ENCODE measurements around the gene HS3ST3A1. TPM values are rescaled to one million over a fixed set of nuclear protein-coding genes. Genes with fewer than 3 reads are reported as not detected.

Gene HS3ST3A1
- total RNA-seq, 1 experiment from 2014 or later = 3.4 TPM

DNA sequence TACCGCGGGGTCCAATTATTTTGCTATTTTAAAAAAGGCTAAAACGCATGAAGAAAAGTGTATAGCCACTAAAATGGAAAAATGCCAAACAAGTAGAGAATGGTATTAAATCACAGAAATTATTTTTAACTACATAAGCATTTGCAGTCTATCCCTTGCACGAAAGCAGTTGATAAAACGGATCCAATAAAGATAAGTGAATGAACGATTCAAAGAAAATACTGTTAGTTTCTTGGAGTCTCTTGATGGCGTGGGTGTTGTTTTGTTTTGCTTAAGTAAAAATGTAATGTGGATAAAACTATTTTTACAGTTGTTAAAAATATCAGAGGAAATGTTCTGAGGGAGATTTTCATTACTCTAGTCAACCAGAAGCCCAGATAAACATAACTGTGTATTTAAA lies 9.3 kb downstream of the HS3ST3A1 start:
- no peak overlapping the region for H3K56ac ChIP-seq (ENCODE audit: insufficient read length, low read depth, low read length)
- 100% methylated on average over 1 of the region's 7 CpGs for WGBS (ENCODE audit: extremely low coverage, insufficient read length, low lambda C conversion rate)
- H4K8ac ChIP-seq (replicated peaks; ENCODE audit: insufficient read length, low read depth, low read length) = no peak overlapping the region
- Mint-ChIP-seq H3K27ac (no peak overlapping the region), H3K4me1 (peaks cover 23 to 28% of the 10 kb centered on the region in 2 experiments), H3K36me3 (ENCODE audit: insufficient read depth in 1 of 3, low read depth in 3 of 3) (peaks cover 0 to 2% (median 1%) of the 10 kb centered on the region in 3 experiments; a peak in 3 of 7 replicates), H3K9me3 (no peaks in the 10 kb centered on the region; a peak in 1 of 5 replicates), H3K27me3 (ENCODE audit: low read depth) (no peaks in the 10 kb centered on the region), H3K4me3 (no peak overlapping the region)
- TF ChIP-seq, protein P1, sequence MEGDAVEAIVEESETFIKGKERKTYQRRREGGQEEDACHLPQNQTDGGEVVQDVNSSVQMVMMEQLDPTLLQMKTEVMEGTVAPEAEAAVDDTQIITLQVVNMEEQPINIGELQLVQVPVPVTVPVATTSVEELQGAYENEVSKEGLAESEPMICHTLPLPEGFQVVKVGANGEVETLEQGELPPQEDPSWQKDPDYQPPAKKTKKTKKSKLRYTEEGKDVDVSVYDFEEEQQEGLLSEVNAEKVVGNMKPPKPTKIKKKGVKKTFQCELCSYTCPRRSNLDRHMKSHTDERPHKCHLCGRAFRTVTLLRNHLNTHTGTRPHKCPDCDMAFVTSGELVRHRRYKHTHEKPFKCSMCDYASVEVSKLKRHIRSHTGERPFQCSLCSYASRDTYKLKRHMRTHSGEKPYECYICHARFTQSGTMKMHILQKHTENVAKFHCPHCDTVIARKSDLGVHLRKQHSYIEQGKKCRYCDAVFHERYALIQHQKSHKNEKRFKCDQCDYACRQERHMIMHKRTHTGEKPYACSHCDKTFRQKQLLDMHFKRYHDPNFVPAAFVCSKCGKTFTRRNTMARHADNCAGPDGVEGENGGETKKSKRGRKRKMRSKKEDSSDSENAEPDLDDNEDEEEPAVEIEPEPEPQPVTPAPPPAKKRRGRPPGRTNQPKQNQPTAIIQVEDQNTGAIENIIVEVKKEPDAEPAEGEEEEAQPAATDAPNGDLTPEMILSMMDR (conservative IDR thresholded peaks at IDR 0.05) = no peak
- H3K14ac ChIP-seq (ENCODE audit: insufficient read depth, low read length) = no peak overlapping the region
- no peak overlapping the region for H3K23ac ChIP-seq (ENCODE audit: insufficient read length, low read depth, low read length)
- no peak overlapping the region for H3K18ac ChIP-seq (ENCODE audit: insufficient read length, low read depth, low read length)
- no peak overlapping the region for H3T11ph ChIP-seq (ENCODE audit: low read length)
- H2AFZ ChIP-seq (ENCODE audit: low read length) = no peak overlapping the region
- DNase-seq = no peak
- no peak overlapping the region for H2BK12ac ChIP-seq (ENCODE audit: insufficient read length, low read depth, low read length)
- H4K5ac ChIP-seq (ENCODE audit: insufficient read length, low read depth, low read length) = no peak overlapping the region
- no peak overlapping the region for H3K4ac ChIP-seq (ENCODE audit: low read depth, low read length)
- H2AK5ac ChIP-seq (ENCODE audit: insufficient read length, low read length) = no peak overlapping the region
- no peaks in the 10 kb centered on the region for H3K23me2 ChIP-seq (ENCODE audit: insufficient read length, low read depth, low read length, poor library complexity, severe bottlenecking)
- H3K4me2 ChIP-seq (ENCODE audit: insufficient read depth, insufficient read length, low read length) = no peak overlapping the region
- no peak overlapping the region for H2BK5ac ChIP-seq (ENCODE audit: insufficient read length, low read length)
- H2BK20ac ChIP-seq (ENCODE audit: low read depth, low read length, poor library complexity, severe bottlenecking) = no peak overlapping the region
- no peak overlapping the region for H2BK120ac ChIP-seq (ENCODE audit: low read depth, low read length, poor library complexity, severe bottlenecking)
- H3K4me1 ChIP-seq (ENCODE audit: insufficient read depth, low read length) = no peaks in the 10 kb centered on the region
- no peaks in the 10 kb centered on the region for H3K27me3 ChIP-seq (ENCODE audit: insufficient read depth, low read length)
- H4K20me1 ChIP-seq (ENCODE audit: control insufficient read depth, insufficient read depth, insufficient read length) = no peaks in the 10 kb centered on the region
- no peaks in the 10 kb centered on the region for H3K9me3 ChIP-seq (ENCODE audit: control insufficient read depth, low read depth, low read length)
- no peaks in the 10 kb centered on the region for H3K79me1 ChIP-seq (ENCODE audit: insufficient read depth, low read depth, low read length, poor library complexity, severe bottlenecking)
- H2BK15ac ChIP-seq (ENCODE audit: low read depth, low read length) = no peak overlapping the region
- H3K79me2 ChIP-seq (ENCODE audit: insufficient read depth, low read length) = no peaks in the 10 kb centered on the region
- H4K91ac ChIP-seq (ENCODE audit: insufficient read length, low read depth, low read length) = no peak overlapping the region
- H3K9ac ChIP-seq (ENCODE audit: extremely low read depth, insufficient read length, low read length) = no peak overlapping the region
- no peak overlapping the region for H3K27ac ChIP-seq (ENCODE audit: insufficient read length, low read depth, low read length)
